ENCODE data around the gene PHLPP1. TPM values are rescaled to one million over a fixed set of nuclear protein-coding genes. Genes with fewer than 3 reads are reported as not detected.

Gene PHLPP1
- total and polyA plus RNA-seq, 8 donors: 2.1 to 77.0 (median 12.5) TPM

DNA sequence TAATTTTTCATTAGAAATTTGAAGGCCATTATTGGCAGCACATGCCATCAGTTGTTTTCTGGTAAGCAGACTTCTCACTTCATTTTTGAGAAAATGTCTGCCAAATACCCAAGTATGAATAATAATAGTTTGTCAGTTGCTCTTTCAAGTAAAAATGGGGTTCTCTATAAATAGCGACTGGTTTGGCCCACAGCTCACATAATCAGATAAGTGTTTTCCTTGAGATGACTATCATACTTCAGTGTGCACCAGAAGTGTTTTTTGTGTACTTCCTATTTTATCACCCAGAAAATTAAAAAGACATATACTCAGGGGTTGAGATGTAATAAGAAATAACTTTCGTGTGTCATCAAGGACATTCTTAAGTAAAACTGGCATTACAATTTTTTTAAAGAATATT is 147.1 kb downstream of the PHLPP1 start:
- H3K36me3 ChIP-seq: peaks cover 0 to 7% (median 3%) of the 10 kb centered on the region in 4 donors
- no peaks in the 10 kb centered on the region for H3K27me3 ChIP-seq
- no peaks in the 10 kb centered on the region for H3K9me3 ChIP-seq
- no peak for DNase-seq
- H3K4me3 ChIP-seq: no peak overlapping the region
- peaks cover 0 to 12% (median 2%) of the 10 kb centered on the region in 4 donors for H3K4me1 ChIP-seq
- TF ChIP-seq POLR2A (IDR thresholded peaks at IDR 0.05) (no peak), POLR2AphosphoS5 (IDR thresholded peaks at IDR 0.05) (no peak), EP300 (IDR thresholded peaks at IDR 0.05) (no peak)
- TF ChIP-seq, protein P1, sequence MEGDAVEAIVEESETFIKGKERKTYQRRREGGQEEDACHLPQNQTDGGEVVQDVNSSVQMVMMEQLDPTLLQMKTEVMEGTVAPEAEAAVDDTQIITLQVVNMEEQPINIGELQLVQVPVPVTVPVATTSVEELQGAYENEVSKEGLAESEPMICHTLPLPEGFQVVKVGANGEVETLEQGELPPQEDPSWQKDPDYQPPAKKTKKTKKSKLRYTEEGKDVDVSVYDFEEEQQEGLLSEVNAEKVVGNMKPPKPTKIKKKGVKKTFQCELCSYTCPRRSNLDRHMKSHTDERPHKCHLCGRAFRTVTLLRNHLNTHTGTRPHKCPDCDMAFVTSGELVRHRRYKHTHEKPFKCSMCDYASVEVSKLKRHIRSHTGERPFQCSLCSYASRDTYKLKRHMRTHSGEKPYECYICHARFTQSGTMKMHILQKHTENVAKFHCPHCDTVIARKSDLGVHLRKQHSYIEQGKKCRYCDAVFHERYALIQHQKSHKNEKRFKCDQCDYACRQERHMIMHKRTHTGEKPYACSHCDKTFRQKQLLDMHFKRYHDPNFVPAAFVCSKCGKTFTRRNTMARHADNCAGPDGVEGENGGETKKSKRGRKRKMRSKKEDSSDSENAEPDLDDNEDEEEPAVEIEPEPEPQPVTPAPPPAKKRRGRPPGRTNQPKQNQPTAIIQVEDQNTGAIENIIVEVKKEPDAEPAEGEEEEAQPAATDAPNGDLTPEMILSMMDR (IDR thresholded peaks at IDR 0.05): no peak
- intact Hi-C loops (cut with DNase I; ENCODE audit: low total_unique reads): no loop called here
- WGBS, 5 donors: 80 to 88% (median 84%) methylated on average over 2 of the region's 2 CpGs
- no peak overlapping the region for H3K27ac ChIP-seq

DNA sequence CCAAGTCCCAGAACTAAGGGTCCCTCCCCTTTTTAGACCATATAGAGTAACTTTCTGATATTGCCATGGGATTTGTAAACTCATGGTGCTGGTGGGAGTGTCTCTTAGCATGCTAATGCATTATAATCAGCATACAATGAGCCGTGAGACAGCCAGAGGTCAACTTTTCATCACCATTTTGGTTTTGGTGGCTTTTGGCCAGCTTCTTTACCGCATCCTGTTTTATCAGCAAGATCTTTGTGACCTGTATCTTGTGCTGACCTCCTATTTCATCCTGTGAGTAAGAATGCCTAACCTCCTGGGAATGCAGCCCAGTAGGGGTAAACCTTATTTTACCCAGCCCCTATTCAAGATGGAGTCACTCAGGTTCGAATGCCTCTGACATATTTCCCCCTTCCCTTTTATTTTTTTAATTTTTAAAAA is 148.2 kb downstream of the PHLPP1 start:
- TF ChIP-seq POLR2A (IDR thresholded peaks at IDR 0.05) (no peak), POLR2AphosphoS5 (IDR thresholded peaks at IDR 0.05) (no peak), EP300 (IDR thresholded peaks at IDR 0.05) (no peak)
- TF ChIP-seq, protein P1 (IDR thresholded peaks at IDR 0.05): no peak
- H3K9me3 ChIP-seq: no peaks in the 10 kb centered on the region
- H3K4me3 ChIP-seq: no peak overlapping the region
- intact Hi-C loops (cut with DNase I; ENCODE audit: low total_unique reads): no loop called here
- peaks cover 0 to 12% (median 2%) of the 10 kb centered on the region in 4 donors for H3K4me1 ChIP-seq
- H3K36me3 ChIP-seq: peaks cover 0 to 7% (median 3%) of the 10 kb centered on the region in 4 donors
- H3K27me3 ChIP-seq: no peaks in the 10 kb centered on the region
- no peak for DNase-seq
- H3K27ac ChIP-seq: no peak overlapping the region
- 72 to 91% (median 86%) methylated on average over 3 of the region's 3 CpGs for WGBS, 5 donors

DNA sequence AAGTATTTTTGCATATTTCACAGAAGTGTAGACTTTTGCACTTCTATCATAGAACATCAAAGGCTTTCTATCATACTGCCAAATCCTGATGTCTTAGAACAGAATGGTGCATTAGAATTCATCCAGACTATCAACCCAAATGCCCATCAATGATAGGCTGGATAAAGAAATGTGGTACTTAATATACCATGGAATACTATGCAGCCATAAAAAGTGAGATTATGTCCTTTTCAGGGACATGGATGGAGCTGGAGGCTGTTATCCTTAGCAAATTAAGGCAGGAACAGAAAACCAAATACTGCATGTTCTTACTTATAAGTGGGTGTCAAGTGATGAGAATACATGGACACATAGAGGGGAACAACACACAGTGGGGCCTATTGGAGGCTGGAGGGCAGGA is 150.2 kb downstream of the PHLPP1 start:
- Histone ChIP-seq H3K9me3 (no peaks in the 10 kb centered on the region), H3K27ac (no peak overlapping the region), H3K4me3 (no peak overlapping the region), H3K36me3 (peaks cover 0 to 7% (median 3%) of the 10 kb centered on the region in 4 donors), H3K27me3 (no peaks in the 10 kb centered on the region), H3K4me1 (peaks cover 0 to 9% (median 0%) of the 10 kb centered on the region in 4 donors)
- intact Hi-C loops (cut with DNase I; ENCODE audit: low total_unique reads): no loop called here
- DNase-seq: no peak
- TF ChIP-seq POLR2AphosphoS5 (IDR thresholded peaks at IDR 0.05): no peak
- TF ChIP-seq, protein P1 (IDR thresholded peaks at IDR 0.05): no peak

DNA sequence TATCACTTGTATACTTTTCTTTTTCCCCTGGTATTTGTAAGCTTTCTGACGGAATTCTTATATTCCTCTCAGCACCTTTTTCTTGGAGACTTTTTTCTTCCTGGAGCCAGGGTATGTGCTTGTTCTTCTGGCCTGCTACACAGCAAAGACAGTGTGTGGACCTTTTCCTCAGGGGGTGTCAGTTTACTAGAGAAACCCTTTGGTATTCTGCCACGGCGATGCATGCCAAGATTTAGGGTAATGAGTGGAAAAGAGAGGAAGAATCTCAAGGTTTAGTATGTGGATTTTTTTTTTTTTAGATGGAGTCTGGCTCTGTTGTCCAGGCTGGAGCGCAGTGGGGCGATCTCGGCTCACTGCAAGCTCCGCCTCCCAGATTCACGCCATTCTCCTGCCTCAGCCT is 152.2 kb downstream of the PHLPP1 start:
- TF ChIP-seq, protein P1 (IDR thresholded peaks at IDR 0.05): no peak
- no peak for TF ChIP-seq EP300 (IDR thresholded peaks at IDR 0.05)
- TF ChIP-seq POLR2A (IDR thresholded peaks at IDR 0.05): no peak
- no peak for TF ChIP-seq POLR2AphosphoS5 (IDR thresholded peaks at IDR 0.05)
- DNase-seq: no peak
- peaks cover 0 to 5% (median 0%) of the 10 kb centered on the region in 4 donors for H3K36me3 ChIP-seq
- WGBS, 5 donors: 89 to 97% (median 92%) methylated on average over 8 of the region's 8 CpGs
- H3K4me1 ChIP-seq: peaks cover 0 to 9% (median 0%) of the 10 kb centered on the region in 4 donors
- H3K9me3 ChIP-seq: no peaks in the 10 kb centered on the region
- H3K27me3 ChIP-seq: no peaks in the 10 kb centered on the region
- H3K27ac ChIP-seq: no peak overlapping the region
- intact Hi-C loops (cut with DNase I; ENCODE audit: low total_unique reads): no loop called here
- H3K4me3 ChIP-seq: no peak overlapping the region

Measured in stomach (tissue), 9 donors.